SK-N-MC (cell line): ENCODE data around the gene JMJD1C.

ENCODE experiments used
- EZH2 ChIP-seq: fragments of 200-600 bp; sonication (generic); IDR thresholded peaks from one replicate; pipeline ENCODE4 v1.6.1; 2017; ENCODE audit warnings: antibody characterized with exemption
- FOXP2 ChIP-seq: optimal IDR thresholded peaks from 2 replicates; pipeline ENCODE3; 2011; ENCODE audit warnings: mild to moderate bottlenecking, moderate library complexity; ENCODE audit not compliant: insufficient read depth; ENCODE audit errors: extremely low read length, control extremely low read depth
- POLR2AphosphoS5 ChIP-seq: IDR thresholded peaks from 2 replicates; pipeline ENCODE4 v1.6.1; 2012; ENCODE audit warnings: mild to moderate bottlenecking, low read depth, low read length, borderline replicate concordance

DNA sequence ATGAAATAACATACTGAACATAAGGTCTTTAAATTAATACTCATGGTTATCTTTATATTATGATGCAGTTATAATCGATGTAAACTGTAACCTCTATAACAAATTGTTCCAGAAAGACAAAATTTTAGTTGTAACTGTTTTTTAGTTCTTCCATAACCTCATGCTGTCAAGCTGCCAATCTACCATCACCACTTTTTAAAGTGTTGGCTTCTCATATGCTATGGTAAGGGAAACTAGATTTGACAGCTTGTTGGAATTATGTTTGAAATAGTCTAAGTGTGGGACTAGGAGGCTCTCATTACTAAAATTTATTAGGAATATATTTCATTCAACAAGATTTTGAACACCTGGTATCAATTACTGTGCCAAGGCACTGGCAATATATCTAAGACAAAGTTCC, 227.3 kb downstream of the JMJD1C start:
- TF ChIP-seq POLR2AphosphoS5 (no peak), EZH2 (no peak), FOXP2 (no peak)
